ENCODE results near the gene CYP1A1.

CYP1A1 gene

DNA sequence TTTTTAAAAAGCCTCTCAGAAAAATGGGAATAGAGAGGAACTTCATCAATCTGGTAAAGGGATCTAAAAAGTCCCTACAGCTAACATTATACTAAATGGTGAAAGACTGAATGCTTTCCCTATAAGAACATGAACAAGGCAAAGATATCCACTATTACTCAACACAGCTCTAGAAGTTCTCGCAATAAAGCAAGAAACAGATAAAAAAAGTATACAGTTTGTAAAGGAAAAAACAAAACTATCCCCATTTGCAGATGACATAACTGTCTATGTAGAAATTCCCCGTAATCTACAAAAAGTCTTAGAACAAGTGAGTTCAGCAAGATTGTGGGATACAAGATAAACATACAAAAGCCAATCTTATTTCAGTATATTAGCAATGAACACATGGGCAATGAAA is 44.9 kb downstream of the CYP1A1 start:
- H3K4me3 ChIP-seq (ENCODE audit: control insufficient read depth, low read depth, low read length) = no peak overlapping the region
- no peak for DNase-seq (ENCODE audit: low read depth)
- TF ChIP-seq, protein P1, sequence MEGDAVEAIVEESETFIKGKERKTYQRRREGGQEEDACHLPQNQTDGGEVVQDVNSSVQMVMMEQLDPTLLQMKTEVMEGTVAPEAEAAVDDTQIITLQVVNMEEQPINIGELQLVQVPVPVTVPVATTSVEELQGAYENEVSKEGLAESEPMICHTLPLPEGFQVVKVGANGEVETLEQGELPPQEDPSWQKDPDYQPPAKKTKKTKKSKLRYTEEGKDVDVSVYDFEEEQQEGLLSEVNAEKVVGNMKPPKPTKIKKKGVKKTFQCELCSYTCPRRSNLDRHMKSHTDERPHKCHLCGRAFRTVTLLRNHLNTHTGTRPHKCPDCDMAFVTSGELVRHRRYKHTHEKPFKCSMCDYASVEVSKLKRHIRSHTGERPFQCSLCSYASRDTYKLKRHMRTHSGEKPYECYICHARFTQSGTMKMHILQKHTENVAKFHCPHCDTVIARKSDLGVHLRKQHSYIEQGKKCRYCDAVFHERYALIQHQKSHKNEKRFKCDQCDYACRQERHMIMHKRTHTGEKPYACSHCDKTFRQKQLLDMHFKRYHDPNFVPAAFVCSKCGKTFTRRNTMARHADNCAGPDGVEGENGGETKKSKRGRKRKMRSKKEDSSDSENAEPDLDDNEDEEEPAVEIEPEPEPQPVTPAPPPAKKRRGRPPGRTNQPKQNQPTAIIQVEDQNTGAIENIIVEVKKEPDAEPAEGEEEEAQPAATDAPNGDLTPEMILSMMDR (IDR thresholded peaks at IDR 0.05; ENCODE audit: control insufficient read depth, insufficient read depth, low read depth, low read length, missing control alignments) = no peak

DNA sequence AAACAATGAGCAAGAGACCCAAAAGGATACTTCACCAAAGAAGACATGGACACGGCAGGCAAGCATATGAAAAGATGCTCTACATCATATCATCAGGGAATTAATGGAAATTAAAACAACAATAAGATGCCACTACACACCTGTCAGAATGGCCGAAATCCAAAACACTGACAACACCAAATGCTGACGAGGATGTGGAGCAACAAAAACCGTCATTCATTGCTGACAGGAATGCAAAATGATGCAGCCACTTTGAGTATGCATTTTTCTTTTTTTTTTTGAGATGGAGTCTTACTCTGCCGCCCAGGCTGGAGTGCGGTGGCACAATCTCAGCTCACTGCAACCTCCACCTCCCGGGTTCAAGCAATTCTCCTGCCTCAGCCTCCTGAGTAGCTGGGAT is 48.5 kb downstream of the CYP1A1 start:
- H3K4me3 ChIP-seq (ENCODE audit: control insufficient read depth, low read depth, low read length) = no peak overlapping the region
- no peak for DNase-seq (ENCODE audit: low read depth)
- TF ChIP-seq, protein P1 (IDR thresholded peaks at IDR 0.05; ENCODE audit: control insufficient read depth, insufficient read depth, low read depth, low read length, missing control alignments) = no peak

DNA sequence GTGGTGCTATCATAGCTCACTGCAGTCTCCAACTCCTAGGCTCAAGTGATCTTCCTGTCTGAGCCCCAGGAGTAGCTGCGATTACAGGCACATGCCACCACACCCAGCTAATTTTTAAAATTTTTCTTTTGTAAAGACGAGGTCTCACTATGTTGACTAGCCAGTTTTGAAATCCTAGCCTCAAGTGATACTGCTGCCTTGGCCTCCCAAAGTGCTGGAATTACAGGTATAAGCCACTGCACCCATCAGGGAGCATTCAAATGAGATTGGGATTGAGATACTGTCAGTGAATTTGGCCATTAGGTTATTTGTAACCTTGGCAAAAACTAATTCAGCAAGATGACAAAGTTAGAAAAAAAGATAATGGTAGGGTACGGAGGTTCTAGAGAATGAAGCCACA is 51.2 kb downstream of the CYP1A1 start:
- no peak for DNase-seq (ENCODE audit: low read depth)
- no peak overlapping the region for H3K4me3 ChIP-seq (ENCODE audit: control insufficient read depth, low read depth, low read length)
- TF ChIP-seq, protein P1 (IDR thresholded peaks at IDR 0.05; ENCODE audit: control insufficient read depth, insufficient read depth, low read depth, low read length, missing control alignments) = no peak

DNA sequence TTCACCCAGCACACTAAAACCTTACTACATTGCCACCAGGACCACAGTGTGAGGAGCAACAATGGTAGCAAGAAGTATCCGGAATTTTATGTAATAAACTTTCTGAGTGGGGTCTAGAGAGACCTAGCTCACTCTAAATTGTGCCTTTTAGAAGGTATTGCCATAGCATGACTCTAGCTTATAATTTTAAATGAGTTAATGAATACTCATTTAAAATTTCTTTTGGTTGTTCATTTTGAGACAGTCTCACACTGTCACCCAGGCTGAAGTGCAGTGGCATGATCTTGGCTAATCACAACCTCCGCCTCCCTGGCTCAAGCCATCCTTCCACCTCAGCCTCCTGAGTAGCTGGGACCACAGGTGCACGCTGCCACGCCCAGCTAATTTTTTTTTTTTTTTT is 55.7 kb downstream of the CYP1A1 start:
- no peak for DNase-seq (ENCODE audit: low read depth)
- no peak overlapping the region for H3K4me3 ChIP-seq (ENCODE audit: control insufficient read depth, low read depth, low read length)
- TF ChIP-seq, protein P1 (IDR thresholded peaks at IDR 0.05; ENCODE audit: control insufficient read depth, insufficient read depth, low read depth, low read length, missing control alignments) = no peak
